OCI-LY3 (cell line): ENCODE data around the gene PACRG.

Experiments
- H2AFZ ChIP-seq: fragments of 200-600, 300-600 bp; shearing (Covaris generic); 2 replicates; pipeline ENCODE4 v1.6.0; 2014; ENCODE audit warnings: antibody characterized with exemption, low read depth, low read length
- H3K27ac ChIP-seq: fragments of 200-600, 300-600 bp; sonication (generic); 2 replicates; pipeline ENCODE4 v1.5.1; 2014; ENCODE audit warnings: mild to moderate bottlenecking, low read length, moderate library complexity, mixed read lengths
- H3K27me3 ChIP-seq: fragments of 200-600, 300-600 bp; sonication (generic); 2 replicates; pipeline ENCODE4 v1.6.1; 2014; ENCODE audit warnings: low read depth, low read length, mixed read lengths
- H3K36me3 ChIP-seq: fragments of 200-600, 300-600 bp; sonication (generic); replicated peaks from 2 replicates; pipeline ENCODE3; 2014; ENCODE audit warnings: low read depth, low read length, mixed read lengths
- H3K4me1 ChIP-seq: fragments of 300-600, 200-600 bp; sonication (generic); 2 replicates; pipeline ENCODE4 v1.6.1; 2014; ENCODE audit warnings: low read length, mixed read lengths
- H3K4me2 ChIP-seq: fragments of 200-600, 300-600 bp; sonication (generic); 2 replicates; pipeline ENCODE4 v1.6.1; 2014; ENCODE audit warnings: low read length, mixed read lengths
- H3K4me3 ChIP-seq: fragments of 300-600, 200-600 bp; sonication (generic); 2 replicates; pipeline ENCODE4 v1.5.1; 2014; ENCODE audit warnings: antibody characterized with exemption, mild to moderate bottlenecking, low read length, moderate library complexity
- H3K79me2 ChIP-seq: fragments of 300-600, 200-600 bp; shearing (Covaris generic); 2 replicates; pipeline ENCODE4 v1.6.1; 2014; ENCODE audit warnings: mild to moderate bottlenecking, low read length, mixed read lengths
- H3K9ac ChIP-seq: fragments of 300-600, 200-600 bp; shearing (Covaris generic); 2 replicates; pipeline ENCODE4 v1.6.0; 2014; ENCODE audit warnings: mild to moderate bottlenecking, low read length, moderate library complexity
- H3K9me3 ChIP-seq: fragments of 200-600, 300-600 bp; shearing (Covaris generic); 2 replicates; pipeline ENCODE4 v1.6.1; 2014; ENCODE audit warnings: low read length, mixed read lengths; ENCODE audit not compliant: insufficient read depth
- H4K20me1 ChIP-seq: fragments of 200-600, 300-600 bp; sonication (generic); 2 replicates; pipeline ENCODE4 v1.6.1; 2016; ENCODE audit warnings: low read length, mixed read lengths; ENCODE audit not compliant: insufficient read depth
- EZH2phosphoT487 ChIP-seq: fragments of 200-600 bp; shearing (Covaris generic); IDR thresholded peaks from 2 replicates; pipeline ENCODE4 v1.6.1; 2018; ENCODE audit warnings: antibody characterized with exemption, mixed run types, low read depth
- TF ChIP-seq, protein P1 (sequence below): fragments of 200-600, 300-600 bp; sonication (generic); IDR thresholded peaks from 2 replicates; pipeline ENCODE4 v1.5.1; 2014; ENCODE audit warnings: antibody characterized with exemption, low read length, low read depth

Gene PACRG

DNA sequence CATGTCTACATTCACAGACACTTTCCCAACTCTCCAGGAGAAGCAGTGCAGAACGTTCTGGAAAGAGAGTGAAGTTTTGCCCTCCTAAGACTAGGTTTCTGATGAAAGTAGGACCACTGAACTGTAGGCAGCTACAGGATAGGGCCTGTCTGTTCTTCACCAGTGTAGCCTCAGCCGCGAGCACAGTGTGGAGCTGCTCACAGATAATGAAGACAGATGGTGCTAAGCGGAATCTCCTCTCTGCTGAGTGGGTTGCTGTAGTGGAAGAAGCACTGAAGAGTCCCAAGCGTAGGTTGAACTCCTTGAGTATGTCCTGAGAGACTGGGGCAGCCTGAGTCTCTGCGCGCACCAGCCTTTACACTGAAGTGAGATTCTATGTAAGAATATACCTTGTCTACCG lies 170.2 kb downstream of the PACRG start:
- no peaks in the 10 kb centered on the region for H3K27me3 ChIP-seq
- H3K4me1 ChIP-seq: no peaks in the 10 kb centered on the region
- no peak overlapping the region for H3K27ac ChIP-seq
- no peaks in the 10 kb centered on the region for H4K20me1 ChIP-seq
- no peaks in the 10 kb centered on the region for H3K79me2 ChIP-seq
- no peak overlapping the region for H3K4me2 ChIP-seq
- no peaks in the 10 kb centered on the region for H3K36me3 ChIP-seq
- no peak overlapping the region for H3K4me3 ChIP-seq
- no peaks in the 10 kb centered on the region for H3K9me3 ChIP-seq
- TF ChIP-seq EZH2phosphoT487: no peak
- TF ChIP-seq, protein P1, sequence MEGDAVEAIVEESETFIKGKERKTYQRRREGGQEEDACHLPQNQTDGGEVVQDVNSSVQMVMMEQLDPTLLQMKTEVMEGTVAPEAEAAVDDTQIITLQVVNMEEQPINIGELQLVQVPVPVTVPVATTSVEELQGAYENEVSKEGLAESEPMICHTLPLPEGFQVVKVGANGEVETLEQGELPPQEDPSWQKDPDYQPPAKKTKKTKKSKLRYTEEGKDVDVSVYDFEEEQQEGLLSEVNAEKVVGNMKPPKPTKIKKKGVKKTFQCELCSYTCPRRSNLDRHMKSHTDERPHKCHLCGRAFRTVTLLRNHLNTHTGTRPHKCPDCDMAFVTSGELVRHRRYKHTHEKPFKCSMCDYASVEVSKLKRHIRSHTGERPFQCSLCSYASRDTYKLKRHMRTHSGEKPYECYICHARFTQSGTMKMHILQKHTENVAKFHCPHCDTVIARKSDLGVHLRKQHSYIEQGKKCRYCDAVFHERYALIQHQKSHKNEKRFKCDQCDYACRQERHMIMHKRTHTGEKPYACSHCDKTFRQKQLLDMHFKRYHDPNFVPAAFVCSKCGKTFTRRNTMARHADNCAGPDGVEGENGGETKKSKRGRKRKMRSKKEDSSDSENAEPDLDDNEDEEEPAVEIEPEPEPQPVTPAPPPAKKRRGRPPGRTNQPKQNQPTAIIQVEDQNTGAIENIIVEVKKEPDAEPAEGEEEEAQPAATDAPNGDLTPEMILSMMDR: no peak
- no peak overlapping the region for H2AFZ ChIP-seq
- no peak overlapping the region for H3K9ac ChIP-seq

DNA sequence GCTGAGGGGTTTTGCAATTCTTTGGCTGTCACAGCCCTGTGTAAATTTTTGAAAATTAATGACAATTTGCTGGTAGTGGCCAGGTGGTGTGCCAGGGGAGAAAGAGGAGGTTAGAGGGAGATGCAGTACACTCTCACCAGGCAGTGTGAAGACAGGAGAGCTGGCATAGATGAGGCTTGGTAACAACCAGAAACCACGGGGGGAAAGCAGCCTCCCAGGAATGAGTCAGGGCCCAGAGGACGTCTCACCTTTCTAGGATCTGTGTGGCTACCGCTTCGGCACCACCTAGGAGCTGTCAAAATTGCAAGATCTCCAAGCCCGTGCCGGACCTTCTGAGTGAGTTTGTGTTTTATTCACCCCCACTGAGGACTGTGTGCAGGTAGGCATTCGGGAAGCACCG lies 171.4 kb downstream of the PACRG start:
- no peaks in the 10 kb centered on the region for H4K20me1 ChIP-seq
- no peak overlapping the region for H3K4me2 ChIP-seq
- H3K79me2 ChIP-seq: no peaks in the 10 kb centered on the region
- no peaks in the 10 kb centered on the region for H3K36me3 ChIP-seq
- no peak overlapping the region for H2AFZ ChIP-seq
- H3K9me3 ChIP-seq: no peaks in the 10 kb centered on the region
- H3K27me3 ChIP-seq: no peaks in the 10 kb centered on the region
- H3K27ac ChIP-seq: no peak overlapping the region
- TF ChIP-seq EZH2phosphoT487: no peak
- TF ChIP-seq, protein P1: no peak
- no peak overlapping the region for H3K4me3 ChIP-seq
- no peak overlapping the region for H3K9ac ChIP-seq
- no peaks in the 10 kb centered on the region for H3K4me1 ChIP-seq

DNA sequence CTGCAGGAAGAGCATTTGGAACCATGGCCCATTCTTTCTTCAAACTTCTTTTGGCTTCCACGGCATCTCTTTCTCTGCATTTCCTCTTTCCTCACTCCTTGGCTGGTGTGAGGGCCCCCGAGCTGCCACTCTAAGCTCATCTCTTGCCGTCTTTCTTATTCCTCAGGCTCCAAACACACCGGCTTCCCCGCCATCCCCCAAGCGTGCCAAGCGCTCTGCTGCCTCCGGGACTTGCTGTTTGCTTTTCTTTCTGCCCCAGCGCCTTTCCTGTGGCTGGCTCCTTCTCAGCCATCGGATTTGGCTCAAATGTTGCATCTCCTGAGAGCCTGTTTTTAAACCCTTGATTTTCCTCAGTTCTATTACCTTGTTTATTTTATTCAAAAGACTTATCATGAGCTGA lies 172.7 kb downstream of the PACRG start:
- H3K9me3 ChIP-seq: no peaks in the 10 kb centered on the region; the same call in 1 of the 2 replicates
- H3K4me3 ChIP-seq: no peak overlapping the region
- no peaks in the 10 kb centered on the region for H3K4me1 ChIP-seq
- H3K36me3 ChIP-seq: no peaks in the 10 kb centered on the region
- no peak overlapping the region for H3K9ac ChIP-seq
- no peak overlapping the region for H3K4me2 ChIP-seq
- no peaks in the 10 kb centered on the region for H4K20me1 ChIP-seq
- H3K27me3 ChIP-seq: no peaks in the 10 kb centered on the region
- TF ChIP-seq EZH2phosphoT487: no peak
- TF ChIP-seq, protein P1: no peak
- no peaks in the 10 kb centered on the region for H3K79me2 ChIP-seq
- no peak overlapping the region for H3K27ac ChIP-seq
- no peak overlapping the region for H2AFZ ChIP-seq

DNA sequence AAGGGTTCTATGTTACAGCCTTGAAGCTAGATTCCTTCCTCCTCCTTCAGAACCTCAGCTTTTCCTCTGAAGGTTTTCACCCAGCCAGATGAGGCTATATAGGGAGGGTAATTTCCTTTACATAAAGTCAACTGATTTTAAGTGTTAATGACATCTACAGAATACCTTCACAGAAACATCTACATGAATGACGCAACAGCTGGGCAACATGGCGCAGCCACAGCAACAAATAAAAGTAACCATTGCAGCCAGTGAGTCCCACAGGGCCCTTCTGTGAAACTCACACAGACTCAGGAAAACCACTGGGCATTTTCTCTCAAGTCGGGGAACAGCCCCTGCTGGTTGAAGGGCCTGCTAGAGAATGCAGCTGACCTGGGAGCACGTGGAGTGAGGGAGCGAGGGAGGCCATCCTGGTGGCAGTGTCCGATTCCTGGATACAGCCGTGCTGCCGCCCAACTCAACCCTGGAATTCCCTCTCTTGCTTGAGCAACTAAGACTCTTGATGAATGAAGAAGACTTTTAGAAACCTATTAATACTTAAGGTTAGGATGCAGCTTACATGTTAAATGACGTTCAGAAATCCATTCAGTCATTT lies 176.4 kb downstream of the PACRG start:
- Histone ChIP-seq H3K27me3 (no peaks in the 10 kb centered on the region), H3K4me1 (no peaks in the 10 kb centered on the region), H3K4me2 (no peak overlapping the region), H3K9me3 (no peaks in the 10 kb centered on the region; the same call in 1 of the 2 replicates), H3K79me2 (no peaks in the 10 kb centered on the region), H2AFZ (no peak overlapping the region), H3K36me3 (no peaks in the 10 kb centered on the region), H3K9ac (no peak overlapping the region), H3K27ac (no peak overlapping the region), H4K20me1 (no peaks in the 10 kb centered on the region), H3K4me3 (no peak overlapping the region)
- TF ChIP-seq EZH2phosphoT487: no peak
- TF ChIP-seq, protein P1: no peak
